GM18508 (cell line): ENCODE measurements around the gene UVRAG.
"Not testable (repeated sequence)": the region's sequence is repeated elsewhere in the genome, so short reads cannot be mapped to it uniquely, and the experiment has no call there.

Experiments used
- ATAC-seq: cut with Tn5 transposase; IDR thresholded peaks from one replicate; pipeline ENCODE4 v1.9.1; 2021; ENCODE audit warnings: moderate number of reproducible peaks; ENCODE audit not compliant: insufficient read depth, unreplicated experiment

UVRAG gene

DNA sequence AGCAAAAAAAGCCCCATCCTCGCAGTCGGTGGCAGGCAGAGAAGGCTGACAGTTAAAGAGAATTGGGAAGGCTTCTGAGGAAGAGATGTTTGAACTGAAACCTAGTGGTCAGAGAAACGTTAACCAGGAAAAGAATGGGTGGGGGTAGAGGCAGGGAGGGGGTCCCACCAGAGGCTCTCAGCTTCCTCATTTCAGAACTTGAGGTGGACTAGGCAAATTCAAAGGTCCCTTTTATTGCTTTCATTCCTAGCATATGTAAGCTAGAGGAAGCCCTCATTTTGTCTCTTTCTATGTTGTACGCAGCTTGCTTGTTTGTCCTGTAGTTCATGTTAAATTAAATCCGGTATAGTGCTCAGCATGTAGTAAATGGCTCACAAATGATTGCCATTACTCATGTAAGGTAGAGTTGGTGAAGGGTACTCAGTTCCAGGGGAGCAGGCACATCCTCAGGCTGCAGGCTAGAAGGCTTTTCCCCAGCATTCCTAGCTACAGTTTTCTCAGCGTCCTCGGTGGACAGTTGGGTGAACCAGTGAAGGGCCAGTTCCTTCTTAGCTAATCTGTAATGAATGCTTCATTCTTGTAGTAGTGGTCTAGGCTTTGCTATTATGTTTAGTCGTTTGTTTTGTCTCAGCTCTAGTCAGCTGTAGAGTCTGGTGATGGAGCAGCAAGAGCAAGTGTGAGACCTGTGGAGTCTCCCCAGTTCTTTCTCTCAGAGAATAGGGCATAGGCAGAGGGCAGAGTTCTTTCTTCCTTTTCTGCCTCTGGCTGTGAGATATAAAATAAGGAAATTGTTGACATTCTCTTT, 58.6 kb downstream of the UVRAG start:
- peak; percentile 48 for ATAC-seq

DNA sequence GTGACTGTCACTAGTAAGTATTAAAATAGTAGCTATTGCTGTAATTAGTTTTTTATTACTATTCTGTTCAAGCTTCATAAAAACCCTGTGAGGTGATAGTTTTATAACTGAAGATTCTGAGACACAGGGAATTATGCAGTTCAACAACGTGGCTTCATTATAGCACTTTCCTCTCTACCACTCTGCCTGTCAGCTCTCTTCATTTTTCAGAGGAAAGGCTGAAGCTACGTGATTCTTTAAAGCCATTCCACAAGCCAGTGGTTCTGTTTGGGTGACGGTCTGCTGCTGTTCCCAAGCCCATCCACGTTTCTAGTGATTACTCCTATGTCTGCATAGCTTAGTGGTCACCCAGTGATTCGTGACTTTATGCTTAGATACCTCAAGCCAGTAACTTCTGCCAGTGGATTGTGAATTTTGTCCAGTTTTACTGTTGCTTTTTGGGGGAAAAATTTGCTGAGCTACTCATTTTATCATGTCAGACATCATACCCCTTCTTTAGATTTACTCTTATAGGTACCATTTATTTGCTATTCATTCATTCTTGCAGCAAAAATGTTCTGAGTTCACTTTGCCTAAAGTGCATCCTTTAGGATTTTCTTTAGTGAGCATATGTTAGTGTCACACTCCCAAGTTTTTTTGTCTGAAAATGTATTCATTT, 59.8 kb downstream of the UVRAG start:
- no peak for ATAC-seq

DNA sequence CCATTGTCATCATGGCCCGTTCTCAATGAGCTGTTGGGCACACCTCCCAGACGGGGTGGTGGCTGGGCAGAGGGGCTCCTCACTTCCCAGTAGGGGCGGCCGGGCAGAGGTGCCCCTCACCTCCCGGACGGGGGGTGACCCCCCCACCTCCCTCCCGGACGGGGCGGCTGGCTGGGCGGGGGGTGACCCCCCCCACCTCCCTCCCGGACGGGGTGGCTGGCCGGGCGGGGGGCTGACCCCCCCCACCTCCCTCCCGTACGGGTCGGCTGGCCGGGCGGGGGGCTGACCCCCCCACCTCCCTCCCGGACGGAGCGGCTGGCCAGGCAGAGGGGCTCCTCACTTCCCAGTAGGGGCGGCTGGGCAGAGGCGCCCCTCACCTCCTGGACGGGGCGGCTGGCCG, 62.3 kb downstream of the UVRAG start:
- not testable (repeated sequence) for ATAC-seq

DNA sequence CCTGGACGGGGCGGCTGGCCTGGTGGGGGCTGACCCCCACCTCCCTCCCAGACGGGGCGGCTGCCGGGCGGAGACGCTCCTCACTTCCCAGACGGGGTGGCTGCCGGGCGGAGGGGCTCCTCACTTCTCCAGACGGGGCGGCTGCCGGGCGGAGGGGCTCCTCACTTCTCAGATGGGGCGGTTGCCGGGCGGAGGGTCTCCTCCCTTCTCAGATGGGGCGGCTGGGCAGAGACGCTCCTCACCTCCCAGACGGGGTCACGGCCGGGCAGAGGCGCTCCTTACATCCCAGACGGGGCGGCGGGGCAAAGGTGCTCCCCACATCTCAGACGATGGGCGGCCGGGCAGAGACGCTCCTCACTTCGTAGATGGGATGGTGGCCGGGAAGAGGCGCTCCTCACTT, 62.9 kb downstream of the UVRAG start:
- not testable (repeated sequence) for ATAC-seq

DNA sequence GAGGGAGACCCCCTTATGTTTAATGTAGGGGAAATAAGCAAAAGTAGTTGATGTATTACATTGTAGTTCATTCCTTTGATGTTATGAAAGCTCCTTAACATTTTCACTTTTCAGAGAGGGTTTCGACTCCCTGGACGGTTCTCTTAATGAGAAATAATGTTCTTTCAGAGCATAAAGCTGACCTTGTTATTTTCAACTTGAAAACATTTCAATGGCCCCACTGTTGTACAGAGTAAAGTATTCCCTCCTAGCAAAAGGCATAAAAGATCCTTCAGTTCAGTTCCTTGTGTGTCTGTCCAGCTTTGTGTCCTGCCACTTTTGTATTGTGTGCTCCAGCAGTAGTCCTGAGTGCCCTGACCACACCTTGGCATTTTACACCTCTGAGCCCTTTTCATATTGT, 63.9 kb downstream of the UVRAG start:
- no peak for ATAC-seq

DNA sequence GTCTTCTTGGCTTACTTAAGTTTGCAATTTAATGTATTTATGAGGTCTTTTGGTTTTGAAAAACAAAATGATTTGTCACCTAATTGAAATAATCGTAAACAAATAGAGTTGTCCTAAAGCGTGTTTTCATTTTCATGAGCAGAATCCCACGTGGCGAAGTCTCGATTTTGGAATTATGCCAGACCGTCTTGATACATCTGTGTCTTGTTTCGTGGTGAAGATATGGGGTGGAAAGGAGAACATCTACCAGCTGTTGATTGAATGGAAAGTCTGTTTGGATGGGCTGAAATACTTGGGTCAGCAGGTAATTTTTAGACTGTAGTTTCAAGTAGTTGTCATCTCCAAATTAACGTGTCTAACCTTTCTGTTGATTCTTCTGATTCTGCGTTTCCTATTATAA, 64.7 kb downstream of the UVRAG start:
- ATAC-seq: no peak

DNA sequence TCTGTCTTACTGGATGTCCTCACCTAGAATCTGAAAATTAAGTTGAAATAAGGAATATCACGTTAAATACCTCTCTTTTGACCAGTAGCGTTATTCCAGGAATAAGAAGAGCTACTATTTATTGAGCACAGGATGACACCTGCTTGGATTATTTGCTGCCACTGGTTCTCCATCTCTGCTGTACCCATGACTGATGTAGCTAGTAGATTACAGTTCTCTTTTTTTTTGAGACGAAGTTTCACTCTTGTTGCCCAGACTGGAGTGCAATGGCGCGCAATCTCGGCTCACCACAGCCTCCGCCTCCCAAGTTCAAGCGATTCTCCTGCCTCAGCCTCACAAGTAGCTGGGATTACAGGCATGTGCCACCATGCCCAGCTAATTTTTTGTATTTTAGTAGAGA, 65.3 kb downstream of the UVRAG start:
- not testable (repeated sequence) for ATAC-seq

DNA sequence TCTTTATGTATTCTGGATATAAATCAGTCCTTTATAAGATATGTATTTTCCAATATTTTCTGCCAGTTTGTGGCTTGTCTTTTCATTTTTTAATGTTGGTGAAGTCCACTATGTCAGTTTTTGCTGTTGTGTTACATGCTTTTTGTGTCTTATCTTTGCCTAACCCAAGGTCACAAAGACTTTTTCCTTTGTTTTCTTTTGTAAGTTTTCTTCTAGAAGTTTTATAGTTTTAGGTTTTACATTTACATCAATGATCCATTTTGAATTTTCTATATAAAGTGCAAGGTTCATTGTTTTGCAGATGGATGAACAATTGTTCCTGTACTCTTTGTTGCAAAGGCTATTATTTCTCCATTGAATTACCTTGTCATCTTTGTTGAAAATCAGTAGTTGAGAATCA, 69.3 kb downstream of the UVRAG start:
- ATAC-seq: no peak

DNA sequence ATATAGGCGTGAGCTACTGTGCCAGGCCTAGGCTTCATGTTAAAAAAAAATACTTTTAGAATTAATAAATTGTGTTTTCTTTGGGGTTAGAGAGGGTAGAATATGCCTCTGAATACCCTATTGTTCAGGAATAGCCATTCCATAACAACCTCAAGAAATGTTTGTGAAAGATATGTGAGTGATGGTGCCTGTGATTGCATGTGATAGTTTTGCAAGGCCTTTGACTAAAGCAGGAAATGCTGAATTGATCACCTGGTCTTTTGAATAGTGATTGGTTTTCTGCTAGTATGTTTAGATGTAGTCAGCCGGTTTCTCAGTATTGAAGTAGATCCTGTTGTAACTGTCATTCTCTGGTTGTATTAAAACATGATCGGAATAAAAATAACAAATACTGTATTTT, 73.4 kb downstream of the UVRAG start:
- no peak for ATAC-seq

DNA sequence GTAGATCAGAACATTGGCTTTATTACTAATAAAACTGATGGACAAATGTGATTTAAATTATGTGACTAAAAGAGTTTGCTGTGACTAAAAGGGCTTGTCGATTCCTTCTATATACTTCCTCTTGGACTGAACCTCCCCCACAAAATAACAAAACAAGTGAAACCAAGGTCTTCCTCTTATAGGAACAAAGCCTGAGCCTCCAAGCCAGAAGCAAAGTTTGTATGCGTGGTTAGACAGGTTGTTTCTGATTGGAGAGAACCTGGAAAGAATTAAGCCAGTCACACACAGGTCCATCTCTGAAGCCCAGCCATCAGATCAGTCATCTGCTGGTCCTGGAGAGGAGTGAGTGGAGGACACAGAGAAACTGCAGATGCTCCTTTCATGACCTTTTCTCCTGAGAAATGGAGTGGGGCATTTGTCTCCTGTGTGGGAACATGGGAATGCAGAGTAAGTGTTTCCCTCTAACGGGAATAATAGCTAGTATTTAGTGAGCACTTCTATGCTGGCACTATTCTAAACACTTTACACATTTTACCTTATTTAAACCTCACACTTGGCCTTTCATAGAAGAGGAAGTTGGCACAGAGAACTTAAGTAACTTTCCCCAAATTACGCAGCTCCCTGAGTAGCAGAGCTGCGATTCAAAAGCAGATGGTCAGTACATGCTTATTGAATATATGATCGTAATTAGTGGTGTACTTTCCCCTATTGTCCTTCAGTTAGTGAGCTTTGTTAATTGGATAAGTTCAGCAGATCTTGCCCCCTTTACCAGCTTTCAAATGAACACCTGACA, 77.1 kb downstream of the UVRAG start:
- ATAC-seq: no peak

DNA sequence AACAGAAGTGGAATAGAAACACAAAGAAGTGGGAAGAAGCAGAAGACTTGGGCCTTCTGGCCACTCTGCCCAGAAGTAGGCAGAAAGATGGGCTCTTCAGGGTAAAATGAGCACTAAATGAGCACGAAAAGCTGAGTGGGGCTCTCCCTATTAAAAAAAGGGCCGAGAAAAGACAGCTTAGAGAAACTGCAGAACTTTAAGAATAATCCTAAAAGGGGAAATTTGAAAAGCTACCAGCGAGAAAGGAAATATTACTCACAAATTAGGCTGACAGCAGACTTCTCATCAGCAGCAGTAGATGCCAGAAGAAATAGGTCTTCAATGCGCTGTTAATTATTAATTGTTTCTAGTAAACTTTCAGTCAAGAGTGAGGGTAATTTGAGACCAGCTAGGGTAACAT, 78.2 kb downstream of the UVRAG start:
- ATAC-seq: no peak

DNA sequence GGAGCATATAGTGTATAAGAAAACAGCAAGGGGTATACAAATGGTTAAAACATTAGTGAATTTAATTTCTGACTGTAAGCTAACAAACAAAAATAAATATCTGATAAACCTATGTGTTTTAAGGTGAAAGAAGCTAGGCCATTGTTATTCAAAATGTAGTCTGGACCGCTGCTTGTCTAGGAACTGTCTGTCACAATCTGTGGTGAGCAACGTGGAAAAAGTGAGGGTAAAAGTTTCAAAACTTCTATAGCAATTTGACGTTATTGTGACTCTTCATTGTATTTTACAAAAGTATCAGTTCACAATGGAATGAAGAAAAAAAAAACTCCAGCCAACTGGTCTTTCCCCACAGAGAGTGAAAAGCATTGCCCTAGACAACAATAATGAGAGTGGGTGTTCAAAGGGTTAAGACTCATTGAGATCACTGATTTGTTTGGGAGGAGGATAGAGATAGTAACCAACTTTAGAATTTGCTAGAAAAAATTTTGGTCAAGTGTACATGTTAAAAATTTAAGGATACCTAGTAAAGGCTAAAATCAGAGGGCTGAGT, 79.1 kb downstream of the UVRAG start:
- ATAC-seq: no peak

DNA sequence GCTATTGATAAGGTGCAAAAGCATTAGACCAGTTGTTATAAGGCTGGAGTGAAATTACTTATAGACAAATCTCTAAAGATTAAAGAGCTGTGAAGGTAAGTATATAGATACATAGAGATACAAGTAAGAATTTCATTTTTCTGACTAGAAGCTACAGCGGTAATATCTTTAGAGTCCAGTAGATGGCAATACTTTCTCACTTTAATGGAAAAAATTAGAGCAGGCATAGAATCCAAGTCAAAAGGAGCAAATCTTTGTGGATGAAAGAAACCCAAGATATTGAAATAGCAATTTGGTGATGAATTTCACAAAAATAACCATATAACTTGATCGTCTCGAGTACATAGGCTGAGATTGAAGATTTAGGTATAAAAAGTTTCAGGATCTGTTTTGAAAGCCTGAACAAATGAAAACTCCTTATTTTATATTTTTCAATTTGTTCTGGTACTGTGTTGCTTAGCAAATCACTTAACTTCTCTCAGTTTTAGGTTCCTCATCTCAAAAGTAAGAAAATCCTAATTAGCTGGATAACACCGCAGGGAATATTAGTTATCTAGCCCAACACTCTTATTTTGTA, 81.9 kb downstream of the UVRAG start:
- no peak for ATAC-seq

DNA sequence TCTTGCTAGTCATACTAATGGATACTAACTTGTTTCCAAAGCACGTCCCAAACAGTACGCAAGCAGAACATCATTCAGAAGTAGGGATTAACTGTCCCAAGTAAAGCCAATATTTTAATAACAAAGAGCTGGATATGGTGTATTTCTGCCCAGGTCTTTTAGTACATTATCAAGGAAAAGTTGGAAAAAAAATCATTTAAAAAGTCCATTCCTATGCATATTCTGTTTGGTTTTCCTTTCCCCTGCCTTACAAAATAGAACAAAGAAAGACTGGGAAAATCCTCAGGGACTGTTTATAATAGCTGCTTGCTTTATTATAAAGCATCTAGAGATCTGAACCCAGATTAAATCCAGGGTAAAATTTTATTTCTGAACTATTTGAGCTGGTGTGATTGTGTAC, 83.9 kb downstream of the UVRAG start:
- ATAC-seq: no peak

DNA sequence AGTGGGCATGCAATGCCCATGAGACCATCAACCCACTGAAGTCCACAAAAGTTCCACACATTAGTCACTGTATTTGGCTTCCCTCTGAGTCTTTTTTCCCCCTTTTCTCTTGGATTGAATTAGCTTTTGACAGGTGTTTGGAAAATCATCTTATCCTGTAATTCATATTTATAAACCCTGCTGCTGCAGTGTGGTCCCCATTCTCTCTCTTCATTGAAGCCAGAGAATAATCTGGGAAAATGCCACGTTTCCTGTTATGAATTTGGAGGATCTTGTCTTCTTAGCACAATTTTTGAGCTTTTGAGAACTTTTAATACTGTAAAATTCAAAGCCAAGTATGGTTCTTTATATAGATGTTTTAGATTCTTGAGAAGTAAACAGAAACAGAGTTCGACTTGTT, 84.8 kb downstream of the UVRAG start:
- ATAC-seq: no peak

DNA sequence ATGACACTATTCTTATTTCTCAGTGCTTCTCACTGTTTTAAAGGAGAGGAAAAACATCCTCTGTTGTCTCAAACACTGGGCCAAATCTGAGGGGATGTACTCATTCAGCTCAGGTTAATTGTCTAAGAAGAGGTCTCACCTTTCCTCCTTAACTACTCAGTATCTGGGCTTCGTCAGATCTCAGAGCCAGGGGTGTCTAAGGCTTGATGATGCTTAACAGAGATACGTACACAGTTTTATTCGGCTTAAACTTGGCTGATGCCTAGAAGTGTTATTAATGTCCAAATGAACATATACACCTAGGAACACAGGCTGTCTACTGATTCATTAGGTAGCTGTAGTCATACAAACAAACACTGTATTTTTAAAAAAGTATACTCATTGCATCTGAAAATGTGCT, 85.8 kb downstream of the UVRAG start:
- no peak for ATAC-seq

DNA sequence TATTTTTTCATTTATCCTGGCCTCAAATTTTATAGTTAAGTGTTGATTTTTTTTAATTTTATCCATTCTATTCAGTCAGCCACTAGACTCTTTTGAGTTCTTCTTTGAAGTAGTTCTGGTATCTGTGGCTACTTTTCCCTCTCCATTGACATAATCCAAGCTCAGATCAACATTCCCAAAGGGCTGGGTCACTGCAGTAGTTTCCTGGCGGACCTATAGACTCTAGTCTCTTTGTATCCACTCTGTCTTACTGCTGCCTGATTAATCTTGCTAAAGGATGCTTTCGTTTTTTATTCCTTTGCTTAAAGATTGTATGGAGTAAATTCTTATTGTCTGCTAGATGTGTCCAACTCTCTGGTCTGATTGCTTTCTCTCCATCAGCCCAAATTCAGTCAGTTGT, 87.6 kb downstream of the UVRAG start:
- ATAC-seq: no peak

DNA sequence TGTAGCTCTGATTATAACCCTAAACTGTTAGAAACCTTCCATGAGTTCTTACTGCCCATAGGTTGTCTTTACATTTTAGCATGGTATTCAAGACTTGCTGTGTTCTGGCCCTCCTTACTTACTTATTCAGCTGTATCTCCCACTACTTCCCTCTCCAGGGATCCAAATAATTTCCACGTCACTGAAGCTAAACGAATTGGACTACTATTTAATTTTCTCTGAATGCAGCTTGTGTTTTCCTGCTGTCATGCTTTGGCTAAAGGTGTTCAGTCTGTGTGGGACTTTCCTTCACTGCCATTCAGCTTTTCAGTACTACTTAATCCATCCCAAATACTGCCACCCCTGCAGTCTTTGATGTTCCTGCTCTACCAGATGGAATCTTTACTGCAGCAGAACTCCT, 88.3 kb downstream of the UVRAG start:
- ATAC-seq: no peak

DNA sequence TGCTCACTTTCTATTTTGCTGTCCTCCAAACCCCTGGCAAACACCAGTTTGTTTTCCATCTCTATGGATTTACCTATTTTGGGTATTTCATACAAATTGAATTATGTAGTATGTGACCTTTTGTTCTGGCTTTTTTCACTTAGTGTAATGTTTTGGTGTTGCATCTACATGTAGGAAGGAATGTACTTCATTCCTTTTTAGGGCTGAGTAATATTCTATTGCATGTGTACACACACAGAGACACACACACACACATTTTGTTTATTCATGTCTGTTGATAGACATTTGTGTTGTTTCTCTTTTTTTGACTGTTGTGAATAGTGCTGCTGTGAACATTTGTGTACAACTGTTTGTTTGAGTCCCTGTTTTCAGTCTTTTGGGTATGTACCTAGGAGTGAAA, 90.4 kb downstream of the UVRAG start:
- no peak for ATAC-seq

DNA sequence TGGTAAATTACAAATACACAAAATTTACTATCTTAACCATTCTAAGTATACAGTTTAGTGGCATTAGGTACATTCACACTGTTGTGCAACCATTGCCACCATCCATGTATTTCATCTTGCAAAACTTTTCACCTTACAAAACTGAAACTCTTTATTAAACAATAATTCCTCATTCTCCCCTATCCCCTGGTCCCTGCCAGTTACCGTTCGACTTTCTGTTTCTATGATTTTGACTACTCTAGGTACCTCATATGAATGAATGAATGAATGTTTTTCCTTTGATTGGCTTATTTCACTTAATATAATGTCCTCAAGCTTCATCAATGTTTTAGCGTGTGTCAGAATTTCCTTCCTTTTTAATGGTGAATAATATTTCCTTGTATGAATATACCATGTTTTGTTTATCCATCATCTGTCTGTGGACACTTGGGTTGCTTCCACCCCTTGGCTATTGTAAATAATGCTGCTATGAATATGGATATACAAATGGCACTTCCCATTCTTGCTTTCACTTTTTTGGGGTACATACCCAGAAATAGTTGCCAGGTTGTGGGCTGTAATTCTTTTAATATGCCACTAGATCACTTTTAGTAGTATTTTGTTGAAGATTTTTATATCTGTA, 93.0 kb downstream of the UVRAG start:
- ATAC-seq: no peak
